GM18498 (cell line): Measurements from ENCODE around the gene TBC1D3I.
"Not testable (repeated sequence)": the region's sequence is repeated elsewhere in the genome, so short reads cannot be mapped to it uniquely, and the experiment has no call there.

Experiments used
- ATAC-seq: cut with Tn5 transposase; IDR thresholded peaks from one replicate; pipeline ENCODE4 v1.9.1; 2021; ENCODE audit warnings: mild to moderate bottlenecking, moderate library complexity; ENCODE audit not compliant: unreplicated experiment

The TBC1D3I gene

DNA sequence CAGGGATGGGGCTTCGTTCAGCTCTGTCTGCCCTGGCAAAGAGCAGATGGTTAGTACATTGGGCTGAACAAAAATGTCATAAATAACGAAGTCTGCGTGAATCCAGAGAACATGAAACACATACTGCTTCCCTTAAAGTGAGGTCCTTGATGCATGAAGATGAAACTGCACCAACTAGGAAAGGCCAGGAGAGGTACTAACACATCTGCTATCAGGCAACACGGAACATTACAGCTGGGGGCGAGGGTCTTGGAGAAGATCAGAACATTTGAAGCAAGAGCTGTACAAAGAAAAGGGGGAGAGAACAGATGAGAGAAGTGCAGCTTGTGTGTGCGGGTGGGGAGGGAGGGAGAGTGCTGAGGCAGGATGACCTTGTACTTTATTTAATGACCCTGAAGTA, 57.0 kb downstream of the TBC1D3I start:
- not testable (repeated sequence) for ATAC-seq

DNA sequence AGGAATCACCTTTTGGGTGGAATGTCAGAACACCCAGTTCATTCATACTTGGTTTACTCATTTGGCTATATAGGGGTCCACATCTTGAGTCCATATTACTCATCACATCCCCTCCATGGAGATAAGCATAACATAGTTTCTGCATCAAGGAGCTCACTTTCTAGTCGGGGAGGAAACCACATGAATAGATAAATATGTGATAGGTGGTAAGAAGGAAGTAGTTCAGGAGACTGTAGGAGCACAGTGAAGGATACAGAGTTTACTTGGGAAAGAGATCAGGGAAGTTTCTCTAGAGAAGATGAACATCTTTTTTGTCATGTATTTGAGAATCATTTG, 57.9 kb downstream of the TBC1D3I start:
- not testable (repeated sequence) for ATAC-seq

DNA sequence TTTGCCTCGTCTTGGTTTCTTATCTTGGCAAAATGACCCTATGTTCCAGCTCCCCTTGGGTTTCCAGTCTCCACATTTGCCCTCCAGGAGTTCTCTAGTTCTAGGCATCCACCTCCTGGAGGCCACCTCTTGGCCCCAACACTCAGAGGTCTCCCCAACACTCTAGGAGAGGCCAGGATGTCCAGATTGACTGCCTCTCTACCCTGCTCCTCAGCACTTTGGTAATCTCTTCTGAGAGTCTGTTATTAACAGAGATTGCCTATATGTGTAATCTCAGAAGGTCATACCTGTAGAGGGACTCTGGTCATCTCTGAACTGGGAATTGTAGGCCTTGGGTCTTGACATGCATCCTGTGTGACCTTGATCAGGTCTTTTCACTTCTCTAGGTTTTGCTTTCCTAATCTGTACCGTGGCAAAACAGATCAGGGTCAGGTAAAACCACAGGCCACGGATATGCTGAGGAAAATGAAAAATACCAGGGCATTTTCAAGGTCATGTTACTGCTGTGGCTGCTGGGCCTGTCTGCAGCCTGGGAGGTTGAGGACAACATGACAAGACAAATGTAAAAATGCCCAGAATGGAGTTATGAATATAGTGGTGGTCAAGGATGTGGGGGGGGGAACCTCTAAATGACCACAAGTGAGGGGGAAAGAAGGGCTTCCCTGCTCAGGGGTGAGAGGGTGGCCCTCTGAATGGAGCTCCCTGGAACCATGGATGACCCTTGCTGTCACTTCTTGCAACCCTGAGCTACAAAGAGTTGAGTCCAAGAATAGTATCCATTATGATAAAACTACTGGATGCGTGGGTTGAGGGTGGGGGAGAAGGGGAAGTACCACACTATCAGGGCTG, 58.5 kb downstream of the TBC1D3I start:
- ATAC-seq: no peak

DNA sequence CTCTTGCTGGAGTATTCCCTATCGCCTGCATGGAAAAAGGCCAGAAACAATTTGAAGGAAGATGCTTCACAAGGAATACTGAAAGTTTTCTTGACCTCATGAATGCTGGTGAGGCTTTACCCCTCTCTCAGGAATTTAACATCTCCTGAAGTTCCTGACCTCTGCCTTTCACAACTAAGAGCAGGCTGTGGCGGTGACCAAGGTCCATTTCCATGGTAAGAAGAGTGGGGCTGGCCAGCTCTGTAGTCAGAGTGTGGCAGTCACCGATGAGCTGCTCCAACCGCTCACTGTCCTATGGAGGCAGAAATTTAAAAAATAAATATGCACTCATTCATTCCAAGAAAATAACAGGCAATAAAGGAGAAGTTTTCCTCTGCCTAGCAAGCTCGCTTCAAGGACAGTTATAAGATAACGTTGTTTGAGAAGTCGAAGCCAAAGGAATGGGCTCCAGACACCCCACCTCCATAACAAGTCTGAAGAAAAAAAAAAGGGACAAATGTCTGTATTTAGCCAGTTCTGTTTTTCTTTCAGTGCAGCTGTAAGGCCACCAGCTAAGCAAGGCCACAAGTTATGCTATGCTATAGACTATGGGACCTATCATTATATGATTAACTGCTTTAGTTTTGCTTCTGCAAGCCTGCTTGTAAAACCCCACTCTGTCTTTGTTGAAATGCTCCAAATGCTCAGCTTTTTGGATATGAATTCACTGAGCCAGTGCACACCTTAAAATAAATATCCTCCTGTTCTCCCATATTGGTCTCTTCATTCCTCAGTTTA, 59.5 kb downstream of the TBC1D3I start:
- ATAC-seq: no peak
